Tibial artery (tissue), 4 donors: ENCODE measurements around the gene ADAMTS14.
"Not testable (repeated sequence)": the region's sequence is repeated elsewhere in the genome, so short reads cannot be mapped to it uniquely, and the experiment has no call there.

Experiments used
- DNase-seq, 2 donors: peaks; one replicate each; pipeline ENCODE4 v3.0.0-alpha.2; 2019
- H3K27ac ChIP-seq, 2 donors: fragments of 200-600 bp; sonication (generic) in 1 of 2; 1 replicate in 1 of 2; 2 replicates in 1 of 2; pipeline ENCODE4 v1.5.1; 2018 to 2019; ENCODE audit warnings: mild to moderate bottlenecking in 1 of 2
- H3K27me3 ChIP-seq, 2 donors: fragments of 200-600 bp; sonication (generic) in 1 of 2; one replicate each; pipeline versions ENCODE4 v1.5.1 to v1.6.0; 2016 to 2019
- H3K36me3 ChIP-seq, 3 donors: fragments of 200-600 bp; sonication (generic) in 2 of 3; one replicate each; pipeline ENCODE4 v1.5.1; 2016 to 2019; ENCODE audit warnings: mild to moderate bottlenecking in 2 of 3
- H3K4me1 ChIP-seq, 4 donors: fragments of 200-600 bp; sonication (generic) in 2 of 4; 1 replicate in 3 of 4; 2 replicates in 1 of 4; pipeline ENCODE4 v1.5.1; 2016 to 2019
- H3K4me3 ChIP-seq, 2 donors: fragments of 200-600 bp; sonication (generic) in 1 of 2; 1 replicate in 1 of 2; 2 replicates in 1 of 2; pipeline ENCODE4 v1.5.1; 2018 to 2019; ENCODE audit warnings: mild to moderate bottlenecking in 2 of 2
- H3K9me3 ChIP-seq, 3 donors: fragments of 200-600 bp; sonication (generic) in 1 of 3; one replicate each; pipeline ENCODE4 v1.5.1; 2016 to 2019
- CTCF ChIP-seq, 2 experiments: fragments of 200-600 bp in 1 of 2; fragments of 450-650 bp in 1 of 2; IDR thresholded peaks; one replicate each; pipeline ENCODE4 v1.5.1; 2017 to 2019; ENCODE audit warnings: antibody characterized with exemption in 2 of 2, mild to moderate bottlenecking in 1 of 2, moderate library complexity in 1 of 2
- intact Hi-C: fragments of 100-400 bp; cut with DNase I; formaldehyde crosslinking; loops from one replicate; pipeline ENCODE4 v1.15.0; 2023; ENCODE audit warnings: low total_unique reads

The ADAMTS14 gene

GRCh38 chr10:70763567-70763966, 91.3 kb downstream of the ADAMTS14 start:
- Histone ChIP-seq H3K4me1 (no peaks in the 10 kb centered on the region), H3K27ac (no peak overlapping the region), H3K9me3 (peaks cover 0 to 3% (median 3%) of the 10 kb centered on the region in 3 donors), H3K4me3 (no peak overlapping the region), H3K27me3 (peaks cover 0 to 9% of the 10 kb centered on the region in 2 donors), H3K36me3 (no peaks in the 10 kb centered on the region)
- DNase-seq = peak in 1 of 2 donors; percentile 42
- intact Hi-C loops = loop anchor here (5.0 kb wide), 1 partner anchor 216 kb away; no protein-coding TSS in a partner anchor
- TF ChIP-seq CTCF (IDR thresholded peaks at IDR 0.05) = no peak

GRCh38 chr10:70765794-70766594, 93.7 kb downstream of the ADAMTS14 start:
- intact Hi-C loops = no loop called here
- H3K36me3 ChIP-seq = no peaks in the 10 kb centered on the region
- no peaks in the 10 kb centered on the region for H3K27me3 ChIP-seq
- no peaks in the 10 kb centered on the region for H3K4me1 ChIP-seq
- TF ChIP-seq CTCF (IDR thresholded peaks at IDR 0.05) = no peak
- peak in 1 of 2 donors; percentile 51 for DNase-seq
- H3K4me3 ChIP-seq = no peak overlapping the region
- peaks cover 0 to 3% (median 3%) of the 10 kb centered on the region in 3 donors for H3K9me3 ChIP-seq
- H3K27ac ChIP-seq = no peak overlapping the region

- intact Hi-C loops, H3K4me3 ChIP-seq, H3K27me3 ChIP-seq, H3K9me3 ChIP-seq, H3K36me3 ChIP-seq, H3K4me1 ChIP-seq, H3K27ac ChIP-seq: not testable (repeated sequence)
- peak; percentile 3 to 38 for DNase-seq
Measured at GRCh38 chr10:70768026-70768685, 95.8 kb downstream of the ADAMTS14 start.

DNA sequence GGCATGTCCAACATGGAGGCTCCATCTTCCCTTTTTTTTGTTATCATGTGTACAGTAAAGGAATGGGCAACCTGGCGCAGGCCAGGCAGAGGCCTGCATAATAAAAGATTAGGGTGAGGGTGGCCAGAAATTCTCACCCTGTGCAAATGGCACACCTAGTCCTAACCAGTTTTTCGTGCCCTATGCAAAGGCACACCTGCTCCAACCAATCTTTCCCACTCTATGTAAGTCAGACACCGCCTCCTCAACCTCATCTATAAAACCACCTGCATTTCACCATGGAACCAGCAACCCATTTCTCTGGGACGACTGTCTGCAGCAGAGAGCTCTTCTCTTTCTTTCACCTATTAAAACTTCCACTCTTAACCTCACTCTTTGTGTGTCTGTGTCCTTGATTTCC, 96.8 kb downstream of the ADAMTS14 start:
- Histone ChIP-seq H3K27me3 (no peaks in the 10 kb centered on the region), H3K9me3 (peaks cover 0 to 3% (median 3%) of the 10 kb centered on the region in 3 donors), H3K4me3 (no peak overlapping the region), H3K36me3 (no peaks in the 10 kb centered on the region), H3K4me1 (no peaks in the 10 kb centered on the region), H3K27ac (no peak overlapping the region)
- DNase-seq = peak in 1 of 2 donors; percentile 7
- no peak for TF ChIP-seq CTCF (IDR thresholded peaks at IDR 0.05)
- intact Hi-C loops = no loop called here

- no peak for TF ChIP-seq CTCF (IDR thresholded peaks at IDR 0.05)
- Histone ChIP-seq H3K27me3 (no peaks in the 10 kb centered on the region), H3K9me3 (peaks cover 0 to 3% (median 3%) of the 10 kb centered on the region in 3 donors), H3K27ac (no peak overlapping the region), H3K36me3 (no peaks in the 10 kb centered on the region), H3K4me1 (no peaks in the 10 kb centered on the region), H3K4me3 (no peak overlapping the region)
- DNase-seq = no peak
- intact Hi-C loops = no loop called here
Measured at GRCh38 chr10:70770001-70770400, 97.7 kb downstream of the ADAMTS14 start.

DNA sequence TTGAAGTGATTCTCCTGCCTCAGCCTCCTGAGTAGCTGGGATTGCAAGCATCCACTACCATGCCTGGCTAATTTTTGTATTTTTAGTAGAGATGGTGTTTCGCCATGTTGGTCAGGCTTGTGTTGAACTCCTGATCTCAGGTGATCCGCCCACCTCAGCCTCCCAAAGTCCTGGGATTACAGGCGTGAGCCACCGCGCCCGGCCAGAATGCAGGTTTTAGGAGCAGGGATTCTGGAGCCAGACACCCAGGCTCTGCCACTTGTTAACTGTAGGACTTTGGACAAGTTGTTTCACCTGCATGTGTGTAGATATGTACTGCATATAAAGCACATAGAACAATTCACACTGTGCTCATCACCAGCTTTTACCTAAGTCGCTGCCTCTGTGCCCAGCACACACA, 98.2 kb downstream of the ADAMTS14 start:
- H3K36me3 ChIP-seq = not testable (repeated sequence)

More for the DNA sequence above, 98.2 kb downstream of the ADAMTS14 start:
- H3K4me1 ChIP-seq, H3K9me3 ChIP-seq, H3K27ac ChIP-seq, intact Hi-C loops, H3K4me3 ChIP-seq, H3K27me3 ChIP-seq: not testable (repeated sequence)
- DNase-seq = peak in 1 of 2 donors; percentile 27
